ENCODE results near the gene PAX5.
A peak's percentile ranks its signal among the peaks of the same experiment; 100 is the strongest.

PAX5 gene

DNA sequence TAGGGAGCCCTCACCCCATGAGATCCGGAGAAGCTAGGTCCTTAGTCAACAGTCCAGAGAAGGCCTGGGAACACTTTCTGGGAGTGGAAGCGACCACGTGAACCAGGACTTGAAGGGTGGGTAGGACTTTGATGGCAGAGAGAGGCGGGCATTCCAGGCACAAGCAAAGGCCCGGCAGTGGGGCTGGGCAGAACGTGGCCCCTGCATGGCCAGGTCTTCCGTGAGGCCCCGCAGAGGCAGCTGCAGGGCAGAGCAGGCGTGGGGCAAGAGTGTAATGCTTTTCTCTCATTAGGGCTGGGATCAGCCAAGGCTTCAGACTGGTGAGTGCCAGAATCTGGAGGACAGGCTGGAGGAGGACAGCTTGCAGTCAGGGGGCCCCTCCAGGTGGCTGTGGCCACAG lies 184.1 kb downstream of the PAX5 start:
- no peak for DNase-seq

DNA sequence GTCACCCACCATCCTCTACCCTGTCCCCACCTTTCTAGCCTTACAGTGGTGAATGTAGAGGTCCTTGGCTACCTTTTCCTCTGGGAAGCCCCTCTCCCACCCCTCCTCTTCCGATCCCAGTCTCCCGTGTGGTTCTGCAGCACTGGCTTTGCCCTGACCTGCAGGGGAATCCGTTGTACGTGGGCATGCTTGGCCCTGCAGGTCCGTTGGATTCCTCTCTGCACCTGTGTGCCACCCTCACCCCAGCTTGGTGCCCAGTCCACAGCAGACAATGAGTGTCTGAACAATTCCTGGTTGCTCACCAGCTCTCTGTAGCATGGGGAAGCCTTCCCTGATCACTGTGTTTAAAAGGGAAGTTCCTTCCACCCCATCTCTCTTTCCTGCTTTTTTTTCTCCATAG lies 185.1 kb downstream of the PAX5 start:
- DNase-seq: no peak

DNA sequence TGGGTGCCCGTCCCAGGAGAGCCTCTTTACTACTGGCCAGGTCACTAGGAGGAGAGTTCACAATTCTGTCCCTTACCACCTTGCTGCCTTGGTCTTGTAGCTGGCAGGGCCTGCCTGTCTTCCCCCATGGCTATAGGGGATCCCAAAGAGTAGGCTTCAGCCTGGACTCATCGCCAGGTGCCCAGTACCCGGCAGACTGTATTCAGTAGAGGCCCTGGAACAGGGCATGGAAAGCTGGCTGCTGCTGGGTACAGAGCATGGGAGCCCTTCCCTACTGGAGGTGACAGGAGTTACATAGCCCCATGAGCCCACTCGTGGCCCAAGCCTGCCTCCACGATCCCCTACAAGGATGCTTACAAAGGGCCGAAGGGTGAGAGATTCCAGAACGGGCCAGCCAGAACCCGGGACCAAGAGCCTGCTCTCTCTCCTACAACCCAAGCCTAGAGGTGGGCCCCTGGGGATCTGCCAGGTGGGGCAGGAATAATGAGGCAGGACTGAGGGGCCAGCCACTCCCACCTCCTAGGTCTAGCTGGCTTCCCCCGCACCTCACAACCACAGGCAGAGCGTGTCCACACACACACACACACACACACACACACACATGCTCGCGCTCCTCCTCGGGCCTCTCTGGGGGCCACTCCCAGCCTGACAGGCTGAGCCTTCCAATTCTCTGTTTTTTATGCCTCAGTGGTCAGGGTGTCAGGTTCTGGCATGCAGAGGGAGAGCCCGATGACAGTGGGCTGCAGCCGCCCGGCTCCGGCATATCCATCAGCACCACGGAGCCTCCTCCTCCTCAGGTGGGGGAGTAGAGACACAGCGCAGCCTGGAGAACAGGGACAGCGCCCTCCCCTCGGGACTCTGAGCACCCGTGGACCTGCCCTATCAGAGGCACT lies 186.0 kb downstream of the PAX5 start:
- peak; percentile 84 for DNase-seq

- DNase-seq: no peak
Observed at GRCh38 chr9:36846621-36847020, 187.4 kb downstream of the PAX5 start.

DNA sequence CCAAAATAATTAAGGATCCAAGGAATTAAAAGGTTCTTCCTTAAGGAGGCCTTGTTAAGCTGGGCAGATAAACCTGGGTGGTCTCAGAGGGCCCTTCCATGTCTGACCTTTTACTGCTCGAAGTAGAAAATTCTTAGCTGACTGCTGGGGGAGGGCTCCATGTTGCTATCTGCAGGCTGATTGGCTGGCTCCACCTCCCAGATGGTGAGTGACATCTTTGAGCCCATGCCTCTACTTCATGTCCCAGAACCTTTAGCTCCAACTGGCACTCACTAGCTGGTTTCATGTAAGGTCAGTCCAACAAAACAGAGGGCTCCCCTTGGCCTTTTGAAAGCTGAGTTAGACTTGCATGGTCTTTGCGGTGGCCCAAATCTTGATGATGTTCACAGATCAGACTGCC lies 188.2 kb downstream of the PAX5 start:
- no peak for DNase-seq

DNA sequence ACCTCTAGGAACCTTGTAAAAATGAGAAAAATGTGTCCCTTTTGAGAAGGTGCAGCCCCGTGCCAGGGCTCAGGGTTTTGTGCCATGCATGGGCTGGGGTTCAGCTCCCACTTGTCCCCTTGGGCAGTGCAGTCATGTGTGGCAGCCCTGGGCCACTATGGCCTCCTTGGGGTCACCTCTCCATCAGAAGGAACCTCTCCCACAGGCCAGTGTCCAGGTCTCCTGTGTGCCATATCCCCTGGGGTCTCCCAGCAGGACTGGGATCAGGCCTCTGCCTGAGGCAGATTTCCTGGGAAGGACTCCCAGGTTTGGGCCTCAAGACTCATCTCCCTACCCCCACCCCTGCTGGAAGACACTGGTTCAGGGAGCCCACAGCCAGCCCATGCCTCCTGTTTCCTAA lies 189.1 kb downstream of the PAX5 start:
- DNase-seq: no peak

GRCh38 chr9:36843964-36844363 lies 190.1 kb downstream of the PAX5 start:
- DNase-seq: no peak

DNA sequence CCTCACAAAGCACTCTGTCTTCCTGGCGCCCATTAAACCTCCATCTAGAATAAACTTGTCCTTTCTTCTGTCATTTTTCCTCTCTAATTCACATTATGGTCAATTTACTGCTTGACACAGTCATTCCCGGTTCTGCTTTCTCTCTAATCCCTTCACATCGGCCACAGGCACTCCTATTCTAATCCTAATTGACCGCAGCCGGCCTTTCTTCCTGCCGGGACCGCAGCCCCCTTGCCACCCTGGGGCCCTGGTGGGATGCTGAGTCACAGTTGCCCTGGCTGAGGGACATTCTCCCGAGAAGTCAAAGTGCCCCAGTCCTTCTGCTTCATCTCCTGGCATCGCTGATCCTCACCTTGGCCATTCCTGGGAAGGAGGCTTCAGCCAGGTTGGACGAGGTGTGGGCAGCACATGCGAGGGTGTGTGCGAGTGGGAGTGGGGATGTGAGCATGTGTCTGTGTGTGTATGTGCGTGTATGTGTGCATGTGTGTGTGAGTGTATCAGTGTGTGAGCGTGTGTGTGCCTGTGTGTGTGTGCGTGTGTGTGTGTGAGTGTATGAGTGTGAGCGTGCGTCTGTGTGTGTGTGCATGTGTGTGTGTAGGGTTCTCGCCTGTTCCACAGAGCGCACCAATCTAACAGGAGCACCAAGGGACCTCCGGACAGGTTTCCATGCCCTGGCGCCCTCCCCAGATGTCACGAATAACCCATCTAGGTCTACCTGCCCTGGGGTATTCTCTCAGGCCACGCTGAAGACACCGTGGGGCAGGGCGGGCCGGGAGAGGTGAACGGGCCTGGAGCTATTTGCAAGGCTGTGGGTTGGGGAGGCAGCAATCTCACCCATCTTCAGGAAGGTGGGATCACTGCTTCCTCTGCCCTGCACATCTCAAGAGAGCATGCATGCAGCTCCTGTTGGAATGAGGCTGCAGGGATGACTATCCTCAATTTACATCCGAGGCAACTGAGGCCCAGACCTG lies 191.2 kb downstream of the PAX5 start:
- no peak for DNase-seq

DNA sequence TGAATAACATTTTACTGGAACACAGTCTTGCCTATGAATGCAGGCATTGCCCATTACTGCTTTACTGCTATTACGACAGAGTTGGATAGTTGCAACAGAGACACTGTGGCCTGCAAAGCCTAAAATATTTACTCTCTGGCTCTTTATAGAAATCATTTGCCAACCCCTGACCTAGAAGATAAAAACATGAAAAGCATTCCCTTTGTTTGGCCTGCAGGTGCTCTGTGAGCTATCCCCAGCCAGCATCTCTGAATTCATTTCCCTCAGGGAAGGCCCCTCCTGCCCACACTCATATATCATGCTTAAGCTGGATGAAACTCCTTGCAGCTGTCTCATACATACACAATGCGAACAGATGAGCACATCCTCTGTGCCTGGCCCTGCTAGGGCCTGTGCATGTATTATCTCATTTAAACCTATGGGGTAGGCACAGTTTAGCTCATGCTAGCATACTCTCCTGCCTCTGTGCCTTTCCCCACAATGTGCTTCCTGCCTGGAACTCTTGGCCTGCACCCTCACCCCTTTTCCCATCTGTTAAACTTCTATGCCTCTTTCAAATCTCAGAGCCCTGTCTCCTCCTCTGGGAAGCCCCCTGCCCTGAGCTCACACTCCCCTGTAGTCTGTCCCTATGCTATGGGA lies 193.1 kb downstream of the PAX5 start:
- DNase-seq: no peak

DNA sequence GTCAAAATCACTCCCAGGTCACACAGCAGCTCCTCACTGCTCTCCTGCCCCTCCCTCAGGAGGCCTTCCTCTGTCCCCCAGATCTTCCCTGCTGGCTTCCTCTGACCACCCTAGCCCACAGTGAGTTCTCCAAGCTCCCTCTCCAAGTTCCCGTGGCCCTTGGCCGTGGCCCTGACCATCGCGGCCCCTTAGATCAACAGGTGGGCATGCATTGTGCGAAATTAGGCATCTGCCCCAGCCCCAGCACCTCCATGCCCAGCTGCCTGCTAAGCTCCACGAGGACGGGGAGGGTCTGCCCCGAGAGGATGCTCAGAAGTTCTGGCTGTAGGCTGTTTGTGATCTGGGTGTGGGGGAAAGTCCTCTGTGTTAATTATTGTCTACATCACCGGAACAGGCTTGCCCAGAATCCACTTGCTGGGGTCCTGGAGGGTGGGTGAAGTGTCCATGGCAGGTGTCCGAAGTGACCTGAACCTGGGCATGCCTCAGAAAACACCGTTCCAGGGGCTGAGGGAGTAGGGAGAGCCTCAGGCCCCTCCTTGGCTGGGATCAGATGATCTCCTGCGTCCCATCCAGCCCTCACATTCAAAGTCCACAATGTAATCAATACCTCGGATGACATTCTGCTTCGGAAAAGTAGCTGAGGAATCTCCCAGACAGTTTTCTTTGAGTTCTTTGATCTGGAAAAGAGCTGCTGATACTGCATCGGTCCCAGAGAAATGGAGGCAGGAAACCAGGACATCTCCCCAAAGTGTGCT lies 194.8 kb downstream of the PAX5 start:
- DNase-seq: no peak

- DNase-seq: no peak
Observed at GRCh38 chr9:36837431-36838405, 196.3 kb downstream of the PAX5 start.

- no peak for DNase-seq
Observed at GRCh38 chr9:36836486-36836885, 197.6 kb downstream of the PAX5 start.

DNA sequence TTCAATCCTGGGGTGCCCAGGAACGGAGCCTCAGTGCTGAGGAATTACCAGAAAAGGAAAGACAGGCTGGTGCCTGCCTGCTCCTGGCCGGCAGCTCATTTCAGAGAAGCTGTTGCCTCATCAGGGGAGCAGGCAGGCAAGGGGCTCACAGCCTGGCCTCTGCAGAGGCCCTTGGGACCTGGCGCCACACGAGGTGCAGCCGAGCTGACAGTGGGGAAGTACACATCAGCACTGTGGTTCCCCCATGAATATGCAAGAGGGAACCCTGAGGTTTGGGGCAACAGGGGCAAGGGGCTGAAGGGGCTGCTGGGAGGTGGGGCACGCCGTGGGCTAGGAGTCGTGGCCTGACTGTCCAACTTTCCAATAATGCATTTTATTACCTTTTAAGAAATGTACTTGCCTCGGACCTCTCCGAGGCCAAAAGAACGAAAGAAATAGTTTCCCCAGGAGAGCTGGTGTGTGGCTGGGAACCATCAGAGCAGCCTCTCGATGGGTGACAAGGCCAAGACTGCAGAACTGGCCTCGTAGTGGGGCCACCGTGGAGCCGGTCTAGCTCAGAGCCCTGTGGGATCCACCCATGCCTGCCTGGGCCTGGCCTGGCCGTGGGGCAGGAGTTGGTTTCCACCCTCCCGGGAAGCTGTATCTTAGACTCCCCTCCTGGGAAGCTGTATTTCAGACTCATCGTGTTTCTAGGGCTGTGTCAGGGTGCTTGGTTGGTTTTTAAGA lies 198.6 kb downstream of the PAX5 start:
- DNase-seq: no peak

DNA sequence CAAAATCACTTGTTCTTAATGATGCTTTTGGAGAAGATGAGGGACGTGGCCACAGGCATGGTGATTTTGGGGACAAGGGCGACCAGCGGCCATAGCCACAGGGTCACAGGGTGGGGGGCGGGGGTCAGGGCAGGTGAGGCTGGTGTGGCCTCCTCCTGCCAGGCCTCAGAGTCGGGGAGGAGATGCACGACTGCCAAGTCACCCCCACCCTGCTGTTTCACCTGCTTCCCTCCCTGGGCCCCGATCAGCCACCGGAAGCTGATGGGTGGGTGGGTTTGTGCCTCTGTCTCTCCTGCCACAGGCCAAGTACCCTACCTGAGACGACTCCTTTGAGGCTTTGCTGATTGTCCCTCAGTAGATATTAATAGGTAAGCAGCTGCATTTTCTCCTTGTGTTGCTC lies 199.3 kb downstream of the PAX5 start:
- DNase-seq: no peak

DNA sequence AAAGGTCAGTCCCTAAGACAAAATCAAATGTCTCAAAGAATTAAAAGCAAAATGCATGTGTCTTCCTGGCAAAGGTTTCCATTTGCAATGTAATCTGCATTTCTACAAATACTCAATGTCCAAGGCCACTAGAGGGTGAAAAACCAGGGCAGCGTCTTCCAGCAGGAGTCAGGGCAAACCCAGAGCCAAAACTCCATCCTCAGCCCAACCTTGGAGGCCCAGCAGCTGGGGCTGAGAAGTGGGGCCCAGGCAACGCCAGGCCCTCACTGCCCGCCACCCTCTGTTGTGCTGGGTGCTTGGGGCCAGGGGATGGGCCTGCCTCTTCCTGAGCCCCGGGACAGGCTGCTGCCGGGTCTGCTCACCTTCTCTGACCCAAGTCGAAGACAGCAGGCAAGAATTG lies 200.1 kb downstream of the PAX5 start:
- no peak for DNase-seq

GRCh38 chr9:36832164-36832795 lies 201.8 kb downstream of the PAX5 start:
- no peak for DNase-seq

- no peak for DNase-seq
Observed at GRCh38 chr9:36831381-36832161, 202.5 kb downstream of the PAX5 start.

DNA sequence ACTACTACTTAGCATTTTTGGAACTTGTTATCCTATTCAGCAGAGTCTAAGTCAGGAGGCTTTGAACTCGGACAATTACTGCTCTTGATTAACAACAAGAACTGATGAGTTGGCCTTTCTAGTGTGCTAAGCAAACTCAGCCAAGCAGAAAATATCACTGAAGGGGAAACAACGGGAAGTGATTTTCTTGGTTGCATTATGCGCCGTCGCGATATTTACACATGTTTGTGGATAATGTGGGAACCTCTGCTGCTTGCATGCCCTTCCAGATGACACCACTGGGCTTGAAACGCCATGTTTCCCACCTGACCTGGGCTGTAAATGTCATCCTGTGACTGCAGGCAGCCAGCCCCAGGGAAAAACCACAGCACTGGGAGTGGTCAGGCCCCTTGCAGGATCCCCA lies 205.5 kb downstream of the PAX5 start:
- DNase-seq: peak; percentile 60

- DNase-seq: peak; percentile 27
Observed at GRCh38 chr9:36827593-36827992, 206.5 kb downstream of the PAX5 start.

Measured in retina (tissue), 1 donor.